Stimulated activated CD8-positive, alpha-beta memory T cell treated with anti-CD3 and anti-CD28 coated beads, Interleukin-15, amount 100 ng/mL, for 4 hours (primary cell): ENCODE measurements around the gene SDHAF1.
"Not testable (repeated sequence)": the region's sequence is repeated elsewhere in the genome, so short reads cannot be mapped to it uniquely, and the experiment has no call there.

Source experiments
- DNase-seq, 2 donors: peaks; one replicate each; pipeline ENCODE4 v3.0.0-alpha.2; 2020; ENCODE audit warnings: low read depth in 2 of 2

SDHAF1 gene, protein sequence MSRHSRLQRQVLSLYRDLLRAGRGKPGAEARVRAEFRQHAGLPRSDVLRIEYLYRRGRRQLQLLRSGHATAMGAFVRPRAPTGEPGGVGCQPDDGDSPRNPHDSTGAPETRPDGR

GRCh38 chr19:35995048-35995993 is at the start of gene SDHAF1:
Gene SDHAF1 (plus strand): TSS chr19:35995188. CDS start chr19:35995275, 87 bp downstream.
- peak; percentile 88 to 91 for DNase-seq

DNA sequence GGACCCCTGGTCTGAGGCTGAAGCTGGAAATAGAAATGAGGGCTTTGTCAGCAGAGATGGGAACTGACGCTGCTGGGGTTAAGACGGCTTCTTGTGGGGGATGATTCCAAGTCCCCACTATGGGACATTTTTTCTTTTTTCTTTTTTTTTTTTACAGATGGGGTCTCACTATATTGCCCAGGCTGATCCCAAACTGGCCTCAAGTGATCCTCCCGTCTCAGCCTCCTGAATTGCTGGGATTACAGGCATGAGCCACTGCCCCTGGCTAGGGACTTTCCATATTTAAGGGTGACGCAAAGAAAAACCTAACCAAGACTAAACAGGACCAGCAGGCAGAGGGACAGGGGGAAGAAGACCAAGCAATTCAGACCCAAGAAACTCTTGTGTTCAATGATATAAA is 48.8 kb upstream of the SDHAF1 start:
- DNase-seq, result no peak

DNA sequence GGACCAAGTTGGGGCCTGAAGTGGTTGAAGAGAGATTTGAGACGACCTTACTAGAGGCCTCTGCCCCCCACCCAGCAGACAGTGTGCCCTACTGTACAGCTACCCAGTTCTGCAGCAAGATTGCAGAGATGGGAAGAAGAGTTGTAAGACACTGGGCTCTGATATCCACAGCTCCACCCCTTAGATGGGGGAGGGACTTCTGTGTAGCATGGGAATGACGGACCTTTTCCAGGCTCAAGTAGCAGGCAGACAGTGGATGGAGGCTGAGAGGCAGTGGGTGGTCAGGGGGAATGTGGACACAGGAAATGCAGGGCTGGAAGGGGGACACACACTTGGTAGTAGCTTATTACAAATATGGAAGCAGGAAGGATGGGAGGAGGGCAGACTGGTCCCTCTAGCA is 45.9 kb upstream of the SDHAF1 start:
- DNase-seq, result no peak

GRCh38 chr19:35955881-35956634 is 38.9 kb upstream of the SDHAF1 start:
- no peak for DNase-seq

DNA sequence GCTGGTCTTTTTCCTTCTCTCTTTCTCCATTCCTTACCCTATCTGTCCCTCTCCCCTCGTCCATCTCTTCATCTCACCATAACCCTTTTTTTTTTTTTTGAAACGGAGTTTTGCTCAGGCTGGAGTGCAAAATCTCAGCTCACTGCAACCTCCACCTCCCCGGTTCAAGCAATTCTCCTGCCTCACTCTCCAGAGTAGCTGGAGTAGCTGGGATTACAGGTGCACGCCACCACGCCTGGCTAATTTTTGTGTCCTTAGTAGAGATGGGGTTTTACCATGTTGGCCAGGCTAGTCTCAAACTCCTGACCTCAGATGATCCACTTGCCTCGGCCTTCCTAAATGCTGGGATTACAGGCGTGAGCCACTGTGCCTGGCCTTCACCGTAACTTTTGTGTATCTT is 37.6 kb upstream of the SDHAF1 start:
- DNase-seq, result not testable (repeated sequence)

DNA sequence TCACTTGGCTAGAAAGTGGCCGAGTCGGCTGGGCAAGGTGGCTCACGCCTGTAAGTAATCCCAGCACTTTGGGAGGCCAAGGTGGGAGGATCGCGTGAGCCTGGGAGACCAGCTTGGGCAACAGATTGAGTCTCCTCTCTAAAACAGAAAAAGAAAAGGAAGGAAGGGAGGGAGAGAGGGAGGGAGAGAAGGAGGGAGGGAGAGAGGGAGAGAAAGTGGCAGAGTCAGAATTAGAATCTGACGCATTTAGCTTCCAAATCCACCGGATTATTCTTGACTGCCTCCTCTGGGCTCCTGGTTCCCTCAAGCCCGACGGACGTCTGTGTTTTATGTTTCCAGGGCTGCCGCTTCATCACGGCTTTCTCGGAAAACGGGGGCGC is 36.3 kb upstream of the SDHAF1 start:
- no peak for DNase-seq

GRCh38 chr19:35959040-35959967 is 35.7 kb upstream of the SDHAF1 start:
- DNase-seq, result peak; percentile 88 to 90

DNA sequence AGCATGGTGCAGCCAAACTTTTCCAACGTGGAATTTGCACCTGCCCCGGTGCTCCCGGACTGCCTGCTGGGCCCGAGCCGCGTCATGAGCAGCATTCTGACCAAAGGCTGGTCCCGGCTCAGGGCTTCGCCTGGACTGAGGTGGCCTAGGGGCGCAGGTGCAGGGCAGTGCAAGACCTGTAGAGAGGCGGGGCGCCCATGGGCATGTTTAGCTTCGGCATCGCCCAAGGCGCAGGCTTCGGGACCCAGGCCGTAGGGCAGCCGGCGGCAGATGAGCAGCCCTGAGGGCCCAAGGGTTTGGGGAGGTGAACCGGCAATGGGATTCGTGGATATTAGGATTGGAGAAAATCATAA is 35.0 kb upstream of the SDHAF1 start:
- DNase-seq, result no peak

DNA sequence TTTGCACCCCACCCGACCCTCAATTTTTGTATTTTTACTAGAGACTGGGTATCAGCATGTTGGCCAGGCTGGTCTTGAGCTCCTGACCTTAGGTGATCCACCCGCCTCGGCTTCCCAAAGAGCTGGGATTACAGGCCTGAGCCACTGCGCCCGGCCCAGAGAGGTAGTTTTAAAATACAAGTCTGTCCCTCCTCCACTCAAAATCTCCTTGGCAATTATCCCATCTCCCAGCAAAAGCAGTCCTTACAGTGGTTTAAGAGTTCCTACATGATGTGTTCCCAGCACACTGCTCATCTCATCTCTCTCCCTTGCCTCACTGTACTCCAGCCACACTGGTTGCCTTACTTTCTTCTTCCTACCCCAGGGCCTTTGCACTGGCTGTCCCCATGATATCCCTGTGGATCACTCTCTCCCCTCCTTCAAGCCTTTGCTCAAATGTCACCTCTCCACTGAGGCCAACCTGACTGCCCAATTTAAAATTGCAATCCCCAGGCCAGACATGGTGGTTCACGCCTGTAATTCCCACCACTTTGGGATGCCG is 34.5 kb upstream of the SDHAF1 start:
- no peak for DNase-seq

DNA sequence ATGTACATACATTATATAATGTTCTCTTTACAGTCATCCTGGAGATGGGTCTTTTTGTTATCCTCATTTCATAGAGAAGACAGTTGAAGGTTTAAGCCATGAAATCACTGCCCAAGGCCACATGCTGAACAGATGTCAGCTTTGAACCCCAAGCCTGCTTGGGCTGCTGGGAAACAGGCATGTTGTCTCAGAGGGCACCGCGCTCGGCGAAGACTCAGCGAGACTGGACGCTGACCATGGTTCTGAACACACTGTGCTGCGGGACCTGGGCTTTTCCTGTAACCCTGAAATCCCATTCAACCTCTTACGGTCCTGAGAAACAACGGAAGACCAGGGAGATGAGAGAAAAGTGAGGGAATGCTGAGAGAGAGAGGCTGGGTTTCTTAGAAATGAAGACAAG is 31.5 kb upstream of the SDHAF1 start:
- DNase-seq, result no peak

GRCh38 chr19:35966771-35967170 is 28.2 kb upstream of the SDHAF1 start:
- no peak for DNase-seq

- no peak for DNase-seq
Observed at GRCh38 chr19:35973487-35973886, 21.5 kb upstream of the SDHAF1 start.

DNA sequence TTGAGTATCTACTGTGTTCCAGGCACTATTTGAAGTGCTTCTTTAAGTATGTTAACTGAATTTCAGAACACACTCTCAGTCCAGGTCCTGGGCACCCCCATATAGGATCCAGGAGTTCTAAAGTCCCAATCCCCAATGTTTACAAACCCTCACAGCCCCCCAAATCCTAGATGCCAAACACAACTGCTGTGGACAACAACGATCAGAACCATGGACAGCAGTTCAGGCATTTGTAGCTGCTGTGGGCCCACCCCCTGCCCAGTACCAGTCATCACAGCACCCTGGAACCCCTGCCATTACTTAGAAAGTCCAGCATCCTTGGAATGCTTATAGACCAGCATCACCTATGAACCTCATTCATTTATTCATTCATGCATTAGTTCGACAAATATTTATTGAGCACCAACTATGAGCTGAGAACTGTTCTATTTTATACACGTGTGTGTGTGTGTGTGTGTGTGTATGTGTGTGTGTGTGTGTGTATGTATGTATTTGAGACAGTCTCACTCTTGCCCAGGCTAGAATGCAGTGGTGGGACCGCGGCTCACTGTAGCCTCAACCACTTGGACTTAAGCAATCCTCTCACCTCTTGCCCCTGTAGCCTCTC is 19.3 kb upstream of the SDHAF1 start:
- no peak for DNase-seq

- no peak for DNase-seq
Observed at GRCh38 chr19:35977446-35978222, 17.4 kb upstream of the SDHAF1 start.

DNA sequence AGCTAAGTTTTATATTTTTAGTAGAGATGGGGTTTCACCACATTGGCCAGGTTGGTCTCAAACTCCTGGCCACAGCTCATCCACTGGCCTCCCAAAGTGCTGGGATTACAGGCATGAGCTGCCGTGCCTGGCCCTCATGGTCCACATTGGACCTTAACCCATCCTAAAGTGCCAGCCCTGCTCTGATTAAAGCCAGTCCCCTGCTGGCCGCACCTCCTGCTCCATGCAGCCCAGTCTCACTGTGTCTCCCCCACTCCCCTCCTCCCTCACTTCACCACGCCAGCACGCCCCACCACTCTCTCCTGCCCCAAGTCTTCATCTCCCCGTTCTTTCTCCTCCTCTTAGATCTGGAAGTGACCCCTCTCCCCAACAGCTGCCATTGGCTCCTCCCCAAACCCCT is 16.7 kb upstream of the SDHAF1 start:
- no peak for DNase-seq

GRCh38 chr19:35978832-35979365 is 16.1 kb upstream of the SDHAF1 start:
- no peak for DNase-seq

DNA sequence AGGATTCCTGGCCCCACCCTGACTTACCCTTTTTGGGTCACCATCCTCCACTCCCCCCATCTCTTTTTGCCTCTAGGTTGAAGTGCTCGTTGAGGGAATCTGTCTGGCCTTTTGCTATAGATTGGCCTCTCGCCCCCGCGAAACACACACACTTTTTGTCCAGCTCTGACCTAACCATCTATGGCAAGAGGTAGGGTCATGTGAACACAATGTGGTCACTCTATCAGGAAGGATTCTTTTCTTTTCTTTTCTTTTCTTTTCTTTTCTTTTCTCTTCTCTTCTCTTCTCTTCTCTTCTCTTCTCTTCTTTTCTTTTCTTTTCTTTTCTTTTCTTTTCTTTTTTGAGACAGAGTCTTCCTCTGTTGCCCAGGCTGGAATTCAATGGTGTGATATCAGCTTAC is 14.0 kb upstream of the SDHAF1 start:
- DNase-seq, result not testable (repeated sequence)

GRCh38 chr19:35983177-35983576 is 11.8 kb upstream of the SDHAF1 start:
- no peak for DNase-seq

DNA sequence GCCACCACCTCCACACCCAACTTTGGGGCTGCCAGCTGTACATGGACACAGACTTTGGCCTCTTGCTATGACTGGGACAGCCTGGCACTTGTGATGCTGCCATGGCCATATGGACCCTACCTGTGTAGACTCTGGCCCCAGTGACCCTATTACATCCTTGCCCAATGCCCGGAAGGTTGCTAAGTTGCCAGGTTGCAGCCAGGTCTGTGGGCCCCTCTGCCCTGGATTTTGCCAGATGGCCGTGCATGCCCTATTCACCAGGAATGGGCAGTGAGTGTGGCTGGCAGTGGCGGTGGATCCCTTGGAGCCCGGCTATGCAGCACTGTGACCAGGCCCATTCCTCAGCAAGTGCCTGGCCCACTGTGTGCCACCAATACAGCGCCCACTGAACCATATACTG is 8.9 kb upstream of the SDHAF1 start:
- no peak for DNase-seq
